GM19035 (cell line): Measurements from ENCODE around the gene LRG1.

Experiments used
- ATAC-seq: cut with Tn5 transposase; IDR thresholded peaks from one replicate; pipeline ENCODE4 v1.9.1; 2021; ENCODE audit not compliant: unreplicated experiment

LRG1 gene

GRCh38 chr19:4511300-4512054 is 28.4 kb downstream of the LRG1 start:
- ATAC-seq, result no peak

GRCh38 chr19:4510435-4511255 is 29.2 kb downstream of the LRG1 start:
- no peak for ATAC-seq

GRCh38 chr19:4508698-4509097 is 31.1 kb downstream of the LRG1 start:
- ATAC-seq, result no peak

GRCh38 chr19:4507804-4508203 is 32.0 kb downstream of the LRG1 start:
- ATAC-seq, result no peak

GRCh38 chr19:4507150-4507452 is 32.7 kb downstream of the LRG1 start:
- ATAC-seq, result no peak

- ATAC-seq, result no peak
These were observed 33.2 kb downstream of the LRG1 start for GRCh38 chr19:4506449-4507149.

GRCh38 chr19:4505570-4506448 is 34.0 kb downstream of the LRG1 start:
- ATAC-seq, result no peak

- no peak for ATAC-seq
These were observed 34.8 kb downstream of the LRG1 start for GRCh38 chr19:4504891-4505569.

GRCh38 chr19:4504297-4504701 is 35.5 kb downstream of the LRG1 start:
- no peak for ATAC-seq

GRCh38 chr19:4503825-4504170 is 36.0 kb downstream of the LRG1 start:
- ATAC-seq, result no peak

GRCh38 chr19:4503132-4503824 is 36.6 kb downstream of the LRG1 start:
- no peak for ATAC-seq

GRCh38 chr19:4502282-4503131 is 37.3 kb downstream of the LRG1 start:
- ATAC-seq, result no peak

GRCh38 chr19:4501691-4502090 is 38.1 kb downstream of the LRG1 start:
- ATAC-seq, result no peak

GRCh38 chr19:4500841-4501591 is 38.8 kb downstream of the LRG1 start:
- no peak for ATAC-seq

GRCh38 chr19:4499855-4500254 is 40.0 kb downstream of the LRG1 start:
- no peak for ATAC-seq

- ATAC-seq, result no peak
These were observed 40.5 kb downstream of the LRG1 start for GRCh38 chr19:4499318-4499717.

- no peak for ATAC-seq
These were observed 41.1 kb downstream of the LRG1 start for GRCh38 chr19:4498694-4499093.

- no peak for ATAC-seq
These were observed 42.0 kb downstream of the LRG1 start for GRCh38 chr19:4497770-4498389.
